ENCODE data around the gene TDRD7.

Gene TDRD7

DNA sequence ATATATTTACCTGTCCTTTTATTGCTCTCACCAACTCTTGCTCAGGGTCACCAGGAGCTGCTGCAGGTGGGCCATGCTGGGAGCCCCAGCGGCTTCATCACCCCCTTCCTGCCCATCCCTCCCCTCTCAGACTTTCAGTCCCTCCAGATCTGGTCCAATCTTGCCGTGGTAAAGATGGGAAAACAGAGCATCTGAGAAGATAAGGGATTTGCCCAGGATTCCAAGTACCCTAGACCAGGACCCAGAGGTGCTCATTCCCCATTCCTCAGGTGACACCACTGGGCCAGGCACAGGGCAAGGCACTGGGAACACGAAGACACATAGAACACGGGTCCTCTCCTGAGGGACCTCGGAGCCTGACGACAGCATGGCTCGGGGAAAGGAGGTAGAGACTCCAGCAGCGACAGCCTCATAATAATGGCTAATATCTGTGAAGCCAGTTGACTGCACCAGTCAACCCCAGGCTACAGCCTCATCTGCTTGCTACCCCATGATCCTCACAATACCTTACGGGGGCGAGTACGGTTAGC lies 107.6 kb downstream of the TDRD7 start:
- H3K4me3 ChIP-seq (ENCODE audit: low read length), result no peak overlapping the region
- no peak for TF ChIP-seq ZNF274 (IDR thresholded peaks at IDR 0.05; ENCODE audit: low read depth, low read length)

DNA sequence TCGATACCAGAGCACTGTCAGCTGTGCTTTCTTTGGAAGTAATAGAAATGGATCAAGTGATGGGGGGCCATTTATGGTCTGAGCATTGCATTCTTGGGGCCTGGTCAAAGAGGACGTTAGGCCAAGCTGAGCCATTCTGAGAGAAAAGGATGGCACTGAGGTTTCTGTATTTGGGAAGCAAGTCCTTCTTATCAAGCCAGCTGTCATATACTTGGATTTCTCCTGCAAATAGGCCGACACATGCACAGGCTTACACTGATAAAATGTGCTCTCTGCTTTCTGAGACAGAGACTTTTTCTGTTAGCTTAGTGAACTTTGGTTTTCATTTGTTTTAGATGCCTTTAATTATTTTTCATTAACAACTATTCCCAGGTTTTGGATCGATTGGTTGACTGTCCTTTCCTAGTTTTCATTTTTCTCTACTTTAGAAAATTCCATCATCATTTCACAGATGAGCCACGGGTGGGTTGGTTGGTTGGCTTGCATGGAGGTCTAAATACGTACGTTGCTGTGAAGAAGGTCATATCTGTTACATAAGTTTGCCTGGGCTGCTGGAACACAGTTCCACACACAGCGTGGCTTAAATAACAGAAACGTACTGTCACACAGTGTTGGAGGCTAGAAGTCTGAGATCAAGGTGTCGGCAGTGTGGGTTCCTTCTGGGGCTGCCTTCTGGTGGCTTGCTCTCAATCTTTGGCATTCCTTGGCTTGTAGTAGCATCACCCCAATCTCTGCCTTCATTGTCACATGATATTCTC lies 109.9 kb downstream of the TDRD7 start:
- H3K4me3 ChIP-seq (ENCODE audit: low read length), result no peak overlapping the region
- no peak for TF ChIP-seq ZNF274 (IDR thresholded peaks at IDR 0.05; ENCODE audit: low read depth, low read length)

- H3K4me3 ChIP-seq (ENCODE audit: low read length), result no peak overlapping the region
- no peak for TF ChIP-seq ZNF274 (IDR thresholded peaks at IDR 0.05; ENCODE audit: low read depth, low read length)
Observed at GRCh38 chr9:97524424-97524823, 112.5 kb downstream of the TDRD7 start.

DNA sequence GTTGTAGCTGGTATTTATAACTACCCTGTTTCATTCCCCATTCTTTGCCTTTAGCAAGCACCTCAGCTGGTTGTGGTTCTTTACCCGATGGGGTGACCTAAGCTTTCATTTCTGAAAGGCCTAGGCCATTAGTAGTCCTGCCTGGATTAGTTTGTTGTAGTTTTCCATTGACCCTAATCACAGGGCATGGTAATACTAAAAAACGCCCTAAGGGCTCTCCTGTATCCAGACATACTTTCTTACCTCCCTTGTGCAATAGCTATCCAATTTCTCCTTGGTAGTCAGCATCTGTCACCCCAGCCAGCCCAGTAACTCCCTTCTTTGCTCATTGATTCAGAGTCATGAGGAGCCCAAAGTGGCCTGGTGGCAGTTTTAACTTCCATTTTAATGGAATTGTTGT lies 113.6 kb downstream of the TDRD7 start:
- no peak for TF ChIP-seq ZNF274 (IDR thresholded peaks at IDR 0.05; ENCODE audit: low read depth, low read length)

DNA sequence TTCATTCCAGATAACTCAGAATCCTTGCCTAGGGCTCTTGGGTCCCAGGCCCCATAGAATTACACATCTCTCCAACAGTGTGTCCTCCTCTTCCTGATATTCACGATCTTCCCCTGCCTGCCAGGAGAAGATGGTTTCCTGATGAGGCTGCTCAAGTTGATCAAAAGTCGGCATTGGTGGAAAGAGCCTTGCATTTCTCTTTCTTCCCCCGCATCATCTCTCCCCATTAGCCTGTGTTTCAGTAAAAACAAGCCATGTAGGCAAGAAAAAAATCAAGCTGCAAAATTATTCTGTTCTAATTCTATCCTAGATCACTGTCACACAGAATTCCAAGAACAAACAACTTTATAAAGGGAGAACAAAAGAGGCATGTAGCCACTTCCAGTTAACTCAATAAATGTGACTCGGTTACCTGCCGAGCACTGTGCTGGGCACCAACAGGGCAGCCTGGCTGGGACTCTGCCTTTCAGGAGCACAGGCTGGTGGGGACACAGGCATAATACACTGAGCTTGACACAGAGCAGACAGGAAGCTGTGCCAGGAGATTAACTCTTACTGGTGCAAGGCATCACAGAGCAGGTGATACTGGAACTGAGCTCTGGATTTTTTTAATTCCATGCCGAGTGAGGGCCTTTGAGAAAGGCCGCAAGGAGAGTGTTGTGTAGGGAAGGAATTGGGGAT lies 115.1 kb downstream of the TDRD7 start:
- no peak overlapping the region for H3K4me3 ChIP-seq (ENCODE audit: low read length)
- no peak for TF ChIP-seq ZNF274 (IDR thresholded peaks at IDR 0.05; ENCODE audit: low read depth, low read length)

More for the DNA sequence above, 113.6 kb downstream of the TDRD7 start:
- H3K4me3 ChIP-seq (ENCODE audit: low read length), result no peak overlapping the region

DNA sequence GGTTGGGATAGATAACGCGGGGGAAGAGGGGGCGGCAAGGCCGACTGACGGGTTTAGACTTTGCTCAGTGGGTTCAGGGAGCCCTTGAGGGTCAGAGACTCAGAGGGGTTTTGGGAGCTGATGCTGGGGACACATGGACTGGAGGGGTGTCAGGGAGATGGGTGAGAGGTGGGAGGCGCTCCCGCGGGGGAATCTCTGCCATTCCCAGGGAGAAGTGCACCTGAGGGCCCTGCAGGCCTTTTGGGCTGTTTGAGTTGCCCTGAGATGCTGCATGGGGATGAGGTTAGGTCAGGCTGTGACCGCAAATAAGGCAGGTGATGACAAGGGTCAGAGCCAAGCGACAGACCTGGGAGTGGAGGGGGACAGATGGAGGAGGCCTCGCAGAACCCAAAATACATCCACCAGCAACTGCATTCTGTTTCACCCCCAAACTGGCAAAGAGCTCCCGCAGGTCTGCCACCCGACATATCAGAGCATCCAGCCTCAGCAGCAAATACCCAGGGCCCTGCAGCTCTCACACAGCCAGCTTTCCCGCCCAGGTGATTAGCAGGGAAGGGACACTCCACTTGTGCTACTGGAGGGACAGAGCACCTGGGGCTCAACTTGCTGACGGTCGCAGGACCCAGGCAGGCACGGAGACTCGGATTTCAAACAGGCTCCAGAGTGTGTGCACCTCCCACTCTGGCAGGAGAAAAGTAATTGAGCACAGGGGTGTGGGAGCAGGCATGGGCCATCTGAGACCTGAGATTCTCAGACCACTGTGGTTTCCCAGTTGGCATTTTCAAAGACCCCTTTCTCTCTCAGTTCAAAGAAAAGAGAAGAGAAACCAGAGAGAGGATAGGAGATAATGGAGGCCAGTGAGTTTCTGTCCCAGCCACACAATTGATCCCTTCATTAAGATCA lies 116.0 kb downstream of the TDRD7 start:
- TF ChIP-seq ZNF274 (IDR thresholded peaks at IDR 0.05; ENCODE audit: low read depth, low read length), result no peak
- no peak overlapping the region for H3K4me3 ChIP-seq (ENCODE audit: low read length)

DNA sequence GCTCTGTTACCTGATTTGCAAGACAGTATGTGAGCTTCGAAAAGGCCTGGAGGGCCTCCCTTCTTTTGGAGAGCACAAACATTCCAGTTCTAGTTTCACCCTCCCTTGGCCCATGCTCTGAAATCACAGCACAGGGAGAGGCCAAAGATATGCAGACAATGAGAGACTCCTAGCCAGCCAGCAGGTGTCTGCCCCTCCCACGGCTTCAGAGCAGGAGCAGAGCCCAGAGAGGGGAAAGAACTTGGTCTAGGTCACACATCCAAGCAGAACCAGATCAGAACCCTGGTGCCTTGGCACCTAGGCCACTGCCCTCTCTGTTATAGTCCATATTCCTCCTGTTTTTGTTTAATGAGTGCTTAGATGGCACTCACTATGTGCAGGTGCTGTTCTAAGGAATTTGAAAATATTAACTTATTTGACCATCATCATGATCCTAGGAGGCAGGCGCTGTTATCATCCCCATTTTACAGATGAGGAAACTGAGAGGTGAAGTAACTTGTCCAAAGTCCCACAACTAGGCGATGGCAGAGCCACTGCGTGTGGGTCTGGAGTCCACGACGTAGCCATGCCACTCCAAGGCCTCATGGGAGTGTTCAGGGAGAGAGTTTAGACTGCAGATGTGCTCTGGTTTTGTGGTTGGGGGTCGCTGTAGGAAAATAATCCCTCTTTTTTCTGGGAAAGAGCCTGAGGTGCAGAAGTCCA lies 116.8 kb downstream of the TDRD7 start:
- H3K4me3 ChIP-seq (ENCODE audit: low read length), result no peak overlapping the region
- TF ChIP-seq ZNF274 (IDR thresholded peaks at IDR 0.05; ENCODE audit: low read depth, low read length), result no peak

DNA sequence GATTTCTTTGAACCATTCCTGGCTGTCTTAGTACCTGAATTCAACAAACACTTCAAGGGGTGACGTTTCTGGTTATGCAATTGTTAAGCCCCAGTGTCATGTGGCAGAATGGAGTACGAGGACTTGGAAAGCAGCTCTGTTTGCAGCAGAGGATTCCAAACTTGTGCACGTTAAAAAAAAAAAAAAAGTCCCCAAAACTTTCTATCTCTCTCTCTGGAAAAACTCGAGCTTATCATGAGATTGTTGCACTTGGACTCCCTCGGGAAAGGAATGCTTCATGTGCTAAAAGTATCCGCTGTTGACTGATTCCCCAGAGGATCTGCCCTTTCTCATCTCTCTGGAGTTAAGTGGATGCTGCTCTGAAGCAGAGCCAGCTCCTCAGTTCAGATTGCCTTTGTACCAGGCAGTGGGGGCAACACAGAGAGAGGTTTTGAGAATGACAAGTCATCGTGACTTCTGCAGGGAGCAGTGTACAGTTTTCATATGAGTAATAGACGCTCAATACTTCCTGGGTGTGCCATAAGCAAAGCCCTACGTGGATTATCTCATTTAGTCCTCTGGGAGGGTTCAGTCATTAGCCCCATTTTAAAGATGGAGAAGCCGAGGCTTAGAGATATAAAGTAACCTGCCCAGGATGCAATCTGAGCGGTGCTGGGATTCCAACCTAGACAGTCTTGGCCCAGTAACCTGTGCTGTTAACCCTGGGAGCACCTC lies 117.6 kb downstream of the TDRD7 start:
- no peak for TF ChIP-seq ZNF274 (IDR thresholded peaks at IDR 0.05; ENCODE audit: low read depth, low read length)

DNA sequence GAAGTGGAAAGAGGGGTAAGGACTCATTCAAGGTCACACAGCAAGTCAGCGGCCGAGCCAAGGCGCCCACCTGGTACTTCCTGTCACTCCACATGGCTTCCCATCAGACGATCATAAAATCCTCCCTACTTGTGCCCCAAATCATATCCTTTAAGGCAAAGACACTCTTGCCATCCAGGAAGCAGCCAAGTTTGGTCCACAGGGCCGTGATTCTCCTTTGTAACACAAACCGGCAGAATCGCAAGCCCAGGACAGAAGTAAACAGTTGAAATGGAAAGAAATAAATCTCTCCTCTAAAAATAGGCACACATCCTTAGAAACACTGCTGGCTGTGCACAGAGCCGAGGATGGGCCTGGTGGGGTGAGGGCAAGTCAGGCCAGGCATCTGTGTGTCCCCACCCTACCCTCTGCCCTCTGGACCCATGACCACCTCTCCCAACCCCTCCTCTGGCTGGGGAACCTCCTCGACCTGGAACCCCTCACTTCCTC lies 120.0 kb downstream of the TDRD7 start:
- TF ChIP-seq ZNF274 (IDR thresholded peaks at IDR 0.05; ENCODE audit: low read depth, low read length), result no peak

More for the DNA sequence above, 117.6 kb downstream of the TDRD7 start:
- H3K4me3 ChIP-seq (ENCODE audit: low read length), result no peak overlapping the region

GRCh38 chr9:97534185-97534584 lies 122.3 kb downstream of the TDRD7 start:
- no peak overlapping the region for H3K4me3 ChIP-seq (ENCODE audit: low read length)
- no peak for TF ChIP-seq ZNF274 (IDR thresholded peaks at IDR 0.05; ENCODE audit: low read depth, low read length)

More for the DNA sequence above, 120.0 kb downstream of the TDRD7 start:
- H3K4me3 ChIP-seq (ENCODE audit: low read length), result no peak overlapping the region

DNA sequence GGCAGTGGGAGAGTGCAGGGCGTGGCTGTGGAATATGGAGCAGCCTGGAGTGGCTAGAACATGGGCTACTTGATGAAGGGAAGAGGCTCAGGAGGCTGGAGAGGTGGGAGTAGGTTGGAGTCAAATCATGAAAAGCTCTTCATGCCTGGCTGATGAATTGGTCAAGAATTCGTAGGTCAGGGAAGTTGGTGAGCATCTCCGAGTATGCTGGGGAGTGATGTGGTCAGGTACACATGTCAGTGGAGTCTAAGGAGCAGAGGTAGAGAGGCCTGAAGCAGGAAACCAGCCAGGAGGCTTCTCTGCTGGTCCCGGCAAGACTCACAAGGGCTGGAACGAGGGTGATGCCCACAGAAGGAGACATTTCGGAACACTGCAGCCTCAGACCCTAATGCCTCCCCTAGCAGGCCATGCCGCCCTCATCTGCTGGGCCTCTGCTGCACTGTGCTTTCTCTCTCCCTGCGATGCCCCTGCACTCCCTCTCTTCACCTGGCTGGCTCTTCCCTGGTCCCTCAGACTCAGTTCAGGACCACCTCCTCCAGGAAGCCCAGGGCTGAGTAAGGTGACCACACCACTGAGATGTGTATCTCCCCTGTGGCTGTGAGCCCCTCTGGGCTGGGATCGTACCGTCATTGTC lies 123.2 kb downstream of the TDRD7 start:
- TF ChIP-seq ZNF274 (IDR thresholded peaks at IDR 0.05; ENCODE audit: low read depth, low read length), result no peak
- H3K4me3 ChIP-seq (ENCODE audit: low read length), result no peak overlapping the region

DNA sequence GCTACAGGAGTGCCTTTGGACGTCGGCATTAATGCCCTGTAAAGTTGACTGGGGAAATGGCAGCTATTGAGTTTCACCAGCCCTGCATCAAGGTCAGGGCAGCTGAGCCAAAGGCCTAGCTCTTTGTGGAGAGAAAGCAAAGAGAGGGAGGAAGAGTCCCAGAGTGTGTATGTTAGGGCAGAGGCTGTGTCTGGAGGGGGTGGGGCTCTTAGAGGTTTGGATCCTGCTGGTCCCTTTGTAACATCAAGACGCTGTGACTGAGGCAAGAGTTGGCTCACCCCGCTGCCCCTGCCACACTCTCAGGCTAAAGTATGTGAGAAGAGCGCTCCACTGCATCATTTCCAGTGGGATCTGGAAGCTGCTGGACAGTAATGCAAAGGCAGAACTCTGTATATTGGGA lies 123.9 kb downstream of the TDRD7 start:
- no peak overlapping the region for H3K4me3 ChIP-seq (ENCODE audit: low read length)
- no peak for TF ChIP-seq ZNF274 (IDR thresholded peaks at IDR 0.05; ENCODE audit: low read depth, low read length)
